Loucy (cell line): ENCODE results near the gene HSPA12B.

Experiments used
- H2AFZ ChIP-seq: fragments of 200-600 bp; sonication (generic); 2 replicates; pipeline ENCODE4 v1.6.0; 2016; ENCODE audit warnings: antibody characterized with exemption, mild to moderate bottlenecking, low read length, moderate library complexity
- H3F3A ChIP-seq: fragments of 200-600 bp; 2 replicates; pipeline ENCODE4 v1.6.0; 2016; ENCODE audit warnings: antibody characterized with exemption, low read depth, mild to moderate bottlenecking
- H3K27me3 ChIP-seq: fragments of 200-600 bp; sonication (generic); 2 replicates; pipeline ENCODE4 v1.6.1; 2014; ENCODE audit warnings: low read length, mild to moderate bottlenecking; ENCODE audit not compliant: insufficient read depth, poor library complexity, severe bottlenecking
- H3K36me3 ChIP-seq: fragments of 200-600 bp; sonication (generic); 2 replicates; pipeline ENCODE4 v1.6.1; 2016; ENCODE audit warnings: low read length; ENCODE audit not compliant: insufficient read depth
- H3K4me1 ChIP-seq: fragments of 200-600 bp; sonication (generic); 2 replicates; pipeline ENCODE4 v1.5.1; 2014; ENCODE audit warnings: low read length, mild to moderate bottlenecking; ENCODE audit not compliant: insufficient read depth, poor library complexity, severe bottlenecking
- H3K4me2 ChIP-seq: fragments of 200-600 bp; sonication (generic); 2 replicates; pipeline ENCODE4 v1.6.0; 2014; ENCODE audit warnings: antibody characterized with exemption, low read length, low read depth, mild to moderate bottlenecking; ENCODE audit not compliant: poor library complexity, severe bottlenecking
- H3K4me3 ChIP-seq: fragments of 200-600 bp; sonication (generic); 2 replicates; pipeline ENCODE4 v1.5.1; 2014; ENCODE audit warnings: low read length, mild to moderate bottlenecking, mixed read lengths; ENCODE audit not compliant: poor library complexity, severe bottlenecking
- H3K79me2 ChIP-seq: fragments of 200-600 bp; sonication (generic); 2 replicates; pipeline ENCODE4 v1.6.1; 2014; ENCODE audit warnings: low read length; ENCODE audit not compliant: insufficient read depth
- H3K9ac ChIP-seq: fragments of 200-600 bp; sonication (generic); 2 replicates; pipeline ENCODE4 v1.6.0; 2014; ENCODE audit warnings: mild to moderate bottlenecking, low read depth, low read length, moderate library complexity; ENCODE audit not compliant: poor library complexity, severe bottlenecking
- H3K9me2 ChIP-seq: fragments of 200-600 bp; sonication (generic); replicated peaks from 2 replicates; pipeline ENCODE4 v1.6.1; 2016; ENCODE audit warnings: low read depth, low read length, mixed read lengths
- H3K9me3 ChIP-seq: fragments of 200-600 bp; sonication (generic); 2 replicates; pipeline ENCODE4 v1.6.1; 2014; ENCODE audit warnings: mild to moderate bottlenecking, antibody characterized with exemption, low read length, low read depth; ENCODE audit not compliant: insufficient read depth
- H4K20me1 ChIP-seq: fragments of 200-600 bp; sonication (generic); 2 replicates; pipeline ENCODE4 v1.6.0; 2014; ENCODE audit warnings: antibody characterized with exemption, low read length, mild to moderate bottlenecking; ENCODE audit not compliant: insufficient read depth, poor library complexity, severe bottlenecking
- EZH2phosphoT487 ChIP-seq: fragments of 200-600 bp; IDR thresholded peaks from 2 replicates; pipeline ENCODE4 v1.6.1; 2018; ENCODE audit warnings: antibody characterized with exemption, mild to moderate bottlenecking, moderate library complexity, borderline replicate concordance
- TF ChIP-seq, protein P1 (sequence below): fragments of 200-600 bp; sonication (generic); conservative IDR thresholded peaks from 2 replicates; pipeline ENCODE4 v1.5.1; 2014; ENCODE audit warnings: mild to moderate bottlenecking, antibody characterized with exemption, low read length

The HSPA12B gene

DNA sequence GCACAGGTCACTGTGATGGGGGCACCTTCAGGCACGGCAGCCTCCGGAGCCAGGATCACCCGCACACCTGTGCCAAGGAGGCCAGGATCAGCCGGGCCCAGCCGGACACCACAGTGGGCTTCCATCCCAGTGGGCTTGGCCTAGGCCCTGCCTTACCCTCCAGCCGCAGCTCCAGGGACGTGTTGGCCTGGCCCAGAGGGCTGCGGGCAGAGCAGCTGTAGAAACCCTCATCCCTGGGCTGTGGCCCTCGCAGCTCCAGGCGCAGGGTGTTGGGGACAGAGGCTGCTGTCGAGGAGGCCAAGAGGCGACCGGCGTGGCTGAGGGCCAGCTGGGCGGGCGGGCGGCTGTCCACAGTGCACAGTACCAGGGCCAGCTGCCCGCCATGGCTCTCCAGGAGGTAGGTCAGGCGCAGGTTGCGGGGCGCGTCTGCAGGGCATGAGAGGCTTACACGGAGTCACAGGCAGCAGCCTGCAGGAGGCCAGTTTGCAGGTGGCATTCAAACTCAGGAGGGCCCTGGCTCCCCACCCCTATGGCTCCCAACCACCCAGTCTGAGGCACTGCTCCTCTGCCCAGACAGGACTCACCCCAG is 39.7 kb upstream of the HSPA12B start:
- no peaks in the 10 kb centered on the region for H3K27me3 ChIP-seq

DNA sequence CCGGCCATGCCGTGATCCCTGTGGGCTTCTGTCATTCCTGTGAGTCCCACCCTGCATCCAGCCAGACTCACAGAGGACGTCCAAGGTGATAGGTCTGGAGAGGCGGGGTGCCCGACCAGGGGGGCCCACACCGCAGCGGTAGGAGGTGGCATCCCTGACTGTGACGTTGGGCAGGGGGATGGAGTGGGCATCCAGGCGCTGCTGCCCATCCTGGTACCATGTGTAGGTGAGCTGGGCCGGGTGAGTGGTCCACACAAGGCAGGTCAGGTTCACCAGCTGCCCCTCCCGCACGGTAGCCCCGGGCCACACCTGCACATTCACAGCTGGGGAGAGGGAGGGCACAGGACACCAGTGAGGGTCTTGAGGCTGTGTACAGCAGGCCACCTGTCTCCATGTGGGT is 39.1 kb upstream of the HSPA12B start:
- Histone ChIP-seq H3K9me2 (no peaks in the 10 kb centered on the region), H3K9me3 (no peaks in the 10 kb centered on the region), H3K27me3 (no peaks in the 10 kb centered on the region), H2AFZ (no peak overlapping the region), H3F3A (no peaks in the 10 kb centered on the region), H3K4me1 (no peaks in the 10 kb centered on the region), H3K9ac (no peak overlapping the region), H3K4me2 (no peak overlapping the region), H3K36me3 (no peaks in the 10 kb centered on the region), H4K20me1 (no peaks in the 10 kb centered on the region), H3K4me3 (no peak overlapping the region), H3K79me2 (no peaks in the 10 kb centered on the region)
- TF ChIP-seq, protein P1, sequence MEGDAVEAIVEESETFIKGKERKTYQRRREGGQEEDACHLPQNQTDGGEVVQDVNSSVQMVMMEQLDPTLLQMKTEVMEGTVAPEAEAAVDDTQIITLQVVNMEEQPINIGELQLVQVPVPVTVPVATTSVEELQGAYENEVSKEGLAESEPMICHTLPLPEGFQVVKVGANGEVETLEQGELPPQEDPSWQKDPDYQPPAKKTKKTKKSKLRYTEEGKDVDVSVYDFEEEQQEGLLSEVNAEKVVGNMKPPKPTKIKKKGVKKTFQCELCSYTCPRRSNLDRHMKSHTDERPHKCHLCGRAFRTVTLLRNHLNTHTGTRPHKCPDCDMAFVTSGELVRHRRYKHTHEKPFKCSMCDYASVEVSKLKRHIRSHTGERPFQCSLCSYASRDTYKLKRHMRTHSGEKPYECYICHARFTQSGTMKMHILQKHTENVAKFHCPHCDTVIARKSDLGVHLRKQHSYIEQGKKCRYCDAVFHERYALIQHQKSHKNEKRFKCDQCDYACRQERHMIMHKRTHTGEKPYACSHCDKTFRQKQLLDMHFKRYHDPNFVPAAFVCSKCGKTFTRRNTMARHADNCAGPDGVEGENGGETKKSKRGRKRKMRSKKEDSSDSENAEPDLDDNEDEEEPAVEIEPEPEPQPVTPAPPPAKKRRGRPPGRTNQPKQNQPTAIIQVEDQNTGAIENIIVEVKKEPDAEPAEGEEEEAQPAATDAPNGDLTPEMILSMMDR, result no peak
- TF ChIP-seq EZH2phosphoT487, result no peak

More for the DNA sequence above, 39.7 kb upstream of the HSPA12B start:
- H3K9me3 ChIP-seq, result no peaks in the 10 kb centered on the region
- no peaks in the 10 kb centered on the region for H3K36me3 ChIP-seq
- H3K4me1 ChIP-seq, result no peaks in the 10 kb centered on the region
- no peaks in the 10 kb centered on the region for H3K79me2 ChIP-seq
- H3K9ac ChIP-seq, result no peak overlapping the region
- no peak overlapping the region for H3K4me3 ChIP-seq
- no peaks in the 10 kb centered on the region for H3F3A ChIP-seq
- no peak overlapping the region for H3K4me2 ChIP-seq
- H2AFZ ChIP-seq, result no peak overlapping the region
- H4K20me1 ChIP-seq, result no peaks in the 10 kb centered on the region
- TF ChIP-seq, protein P1, result no peak
- no peak for TF ChIP-seq EZH2phosphoT487
- H3K9me2 ChIP-seq, result no peaks in the 10 kb centered on the region

DNA sequence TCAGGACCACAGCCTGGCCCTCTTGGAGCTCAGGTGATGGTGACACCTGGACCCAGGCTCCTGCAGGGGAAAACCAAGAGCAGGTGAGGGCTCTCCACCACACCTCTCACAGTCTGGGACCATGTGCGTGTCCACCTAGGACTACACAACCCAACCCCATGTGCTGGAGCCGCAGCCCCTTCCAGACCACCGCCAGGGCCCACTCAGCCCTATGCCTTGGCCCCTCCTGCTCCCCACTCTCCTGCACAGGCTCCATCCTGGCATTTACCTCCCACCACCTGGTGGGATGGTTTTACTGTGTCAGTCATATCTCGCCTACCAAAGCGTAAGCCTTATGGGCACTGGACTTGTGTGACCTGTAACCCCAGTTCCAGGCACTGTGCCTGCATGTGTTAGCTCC is 37.6 kb upstream of the HSPA12B start:
- no peak overlapping the region for H3K4me3 ChIP-seq
- no peaks in the 10 kb centered on the region for H3K79me2 ChIP-seq
- no peaks in the 10 kb centered on the region for H3K4me1 ChIP-seq
- no peaks in the 10 kb centered on the region for H3K9me3 ChIP-seq
- H3K27me3 ChIP-seq, result no peaks in the 10 kb centered on the region
- H3K9me2 ChIP-seq, result no peaks in the 10 kb centered on the region
- no peaks in the 10 kb centered on the region for H3K36me3 ChIP-seq
- no peak overlapping the region for H2AFZ ChIP-seq
- no peak overlapping the region for H3K4me2 ChIP-seq
- no peak overlapping the region for H3K9ac ChIP-seq
- no peaks in the 10 kb centered on the region for H4K20me1 ChIP-seq
- no peaks in the 10 kb centered on the region for H3F3A ChIP-seq
- TF ChIP-seq EZH2phosphoT487, result no peak
- TF ChIP-seq, protein P1, result no peak
